ENCODE results near the gene IGF2R.
A peak's percentile ranks its signal among the peaks of the same experiment; 100 is the strongest.

The IGF2R gene

GRCh38 chr6:160069459-160069858 lies 100.6 kb downstream of the IGF2R start:
- no peak overlapping the region for H3K4me3 ChIP-seq (ENCODE audit: low read depth, low read length)

GRCh38 chr6:160070427-160070826 lies 101.5 kb downstream of the IGF2R start:
- no peak for TF ChIP-seq CTCF (IDR thresholded peaks at IDR 0.05; ENCODE audit: low read depth, low read length, missing control alignments)
- DNase-seq (ENCODE audit: low read depth): no peak
- H3K4me3 ChIP-seq (ENCODE audit: low read depth, low read length): no peak overlapping the region

More at GRCh38 chr6:160069459-160069858, 100.6 kb downstream of the IGF2R start:
- no peak for DNase-seq (ENCODE audit: low read depth)
- TF ChIP-seq CTCF (IDR thresholded peaks at IDR 0.05; ENCODE audit: low read depth, low read length, missing control alignments): no peak

GRCh38 chr6:160070831-160071230 lies 101.9 kb downstream of the IGF2R start:
- TF ChIP-seq CTCF (IDR thresholded peaks at IDR 0.05; ENCODE audit: low read depth, low read length, missing control alignments): no peak
- H3K4me3 ChIP-seq (ENCODE audit: low read depth, low read length): no peak overlapping the region
- no peak for DNase-seq (ENCODE audit: low read depth)

GRCh38 chr6:160071805-160072690 lies 103.2 kb downstream of the IGF2R start:
- peak; percentile 16 for TF ChIP-seq CTCF (IDR thresholded peaks at IDR 0.05; ENCODE audit: low read depth, low read length, missing control alignments)
- no peak for DNase-seq (ENCODE audit: low read depth)
- H3K4me3 ChIP-seq (ENCODE audit: low read depth, low read length): no peak overlapping the region

- H3K4me3 ChIP-seq (ENCODE audit: low read depth, low read length): no peak overlapping the region
- no peak for TF ChIP-seq CTCF (IDR thresholded peaks at IDR 0.05; ENCODE audit: low read depth, low read length, missing control alignments)
- DNase-seq (ENCODE audit: low read depth): no peak
These were observed 104.4 kb downstream of the IGF2R start for GRCh38 chr6:160073272-160073671.

GRCh38 chr6:160076009-160076408 lies 107.1 kb downstream of the IGF2R start:
- DNase-seq (ENCODE audit: low read depth): no peak
- H3K4me3 ChIP-seq (ENCODE audit: low read depth, low read length): no peak overlapping the region
- TF ChIP-seq CTCF (IDR thresholded peaks at IDR 0.05; ENCODE audit: low read depth, low read length, missing control alignments): no peak

GRCh38 chr6:160077024-160077423 lies 108.1 kb downstream of the IGF2R start:
- no peak overlapping the region for H3K4me3 ChIP-seq (ENCODE audit: low read depth, low read length)
- TF ChIP-seq CTCF (IDR thresholded peaks at IDR 0.05; ENCODE audit: low read depth, low read length, missing control alignments): no peak
- no peak for DNase-seq (ENCODE audit: low read depth)

Data from GM12864 (cell line).